Astrocyte of the cerebellum (primary cell): ENCODE results near the gene GHR.

Source experiments
- DNase-seq: peaks from one replicate; pipeline ENCODE4 v3.0.0-alpha.2; 2011; ENCODE audit warnings: low read depth
- H3K4me3 ChIP-seq: 2 replicates; pipeline ENCODE4 v1.5.1; 2011; ENCODE audit warnings: mild to moderate bottlenecking, low read depth, low read length, moderate library complexity
- CTCF ChIP-seq: IDR thresholded peaks from 2 replicates; pipeline ENCODE4 v1.5.1; 2012; ENCODE audit warnings: low read length, low read depth, moderate library complexity, mild to moderate bottlenecking; ENCODE audit errors: missing control alignments
- in situ Hi-C: cut with HindIII; loops from 2 replicates; pipeline ENCODE4 v1.10.0; 2017; ENCODE audit warnings: low sequenced_read_pairs

GHR gene

GRCh38 chr5:42483472-42484154 lies 60.4 kb downstream of the GHR start:
- in situ Hi-C loops: no loop called here
- no peak overlapping the region for H3K4me3 ChIP-seq
- DNase-seq: no peak
- no peak for TF ChIP-seq CTCF

GRCh38 chr5:42487077-42487476 lies 63.8 kb downstream of the GHR start:
- DNase-seq: no peak
- TF ChIP-seq CTCF: no peak
- in situ Hi-C loops: no loop called here
- H3K4me3 ChIP-seq: no peak overlapping the region

GRCh38 chr5:42487821-42488220 lies 64.6 kb downstream of the GHR start:
- TF ChIP-seq CTCF: no peak
- in situ Hi-C loops: no loop called here
- DNase-seq: no peak
- no peak overlapping the region for H3K4me3 ChIP-seq

GRCh38 chr5:42490831-42491230 lies 67.6 kb downstream of the GHR start:
- DNase-seq: no peak
- H3K4me3 ChIP-seq: no peak overlapping the region
- in situ Hi-C loops: no loop called here
- TF ChIP-seq CTCF: no peak

GRCh38 chr5:42491699-42492098 lies 68.5 kb downstream of the GHR start:
- no peak for TF ChIP-seq CTCF
- H3K4me3 ChIP-seq: no peak overlapping the region
- in situ Hi-C loops: no loop called here
- DNase-seq: no peak

GRCh38 chr5:42492974-42493373 lies 69.7 kb downstream of the GHR start:
- no peak for DNase-seq
- H3K4me3 ChIP-seq: no peak overlapping the region
- no peak for TF ChIP-seq CTCF
- in situ Hi-C loops: no loop called here
